Thoracic aorta (tissue), 2 donors: ENCODE data around the gene SYTL1. TPM values are rescaled to one million over a fixed set of nuclear protein-coding genes. Genes with fewer than 3 reads are reported as not detected.
A peak's percentile ranks its signal among the peaks of the same experiment; 100 is the strongest.

ENCODE experiments used
- ATAC-seq: fragments of 150-250 bp; one replicate; pipeline ENCODE4 v1.8.0; 2017; ENCODE audit warnings: low read depth; ENCODE audit not compliant: insufficient number of reproducible peaks, low FRiP score
- DNase-seq: peaks from one replicate; pipeline ENCODE4 v3.0.0-alpha.2; 2020; ENCODE audit warnings: low spot score
- H3K27ac ChIP-seq, 2 donors: fragments of 200-600 bp; sonication (generic); 1 replicate in 1 of 2; 2 replicates in 1 of 2; pipeline ENCODE4 v1.5.1; 2016; ENCODE audit warnings: mild to moderate bottlenecking in 2 of 2, moderate library complexity in 2 of 2
- H3K27me3 ChIP-seq: fragments of 200-600 bp; sonication (generic); replicated peaks from 2 replicates; pipeline ENCODE4 v1.6.0; 2016; ENCODE audit warnings: mild to moderate bottlenecking; ENCODE audit not compliant: insufficient read depth
- H3K36me3 ChIP-seq: fragments of 200-600 bp; sonication (generic); one replicate; pipeline ENCODE4 v1.5.1; 2016
- H3K4me1 ChIP-seq, 2 donors: fragments of 200-600 bp; sonication (generic); 1 replicate in 1 of 2; 2 replicates in 1 of 2; pipeline versions ENCODE4 v1.5.1 to v1.6.0; 2016; ENCODE audit warnings: low read depth in 2 of 2, mild to moderate bottlenecking in 1 of 2; ENCODE audit not compliant: control insufficient read depth in 1 of 2
- H3K4me3 ChIP-seq: fragments of 200-600 bp; sonication (generic); 2 replicates; pipeline ENCODE4 v1.5.1; 2016; ENCODE audit warnings: mild to moderate bottlenecking
- H3K9me3 ChIP-seq: fragments of 200-600 bp; sonication (generic); 2 replicates; pipeline ENCODE4 v1.5.1; 2016
- CTCF ChIP-seq: fragments of 200-600 bp; sonication (generic); IDR thresholded peaks from one replicate; pipeline ENCODE4 v1.5.1; 2019; ENCODE audit warnings: antibody characterized with exemption
- total RNA-seq, 2 donors: library from RNA; depleted of rRNA; stranded (reverse); fragments of >200 nt; gene quantifications; one replicate each; pipeline versions ENCODE4 v1.1.0 to v1.2.3, GENCODE V29; 2016

SYTL1 gene
- total RNA-seq, 2 donors from 2014 or later, result 4.1 to 5.5 TPM

- no peaks in the 10 kb centered on the region for H3K27me3 ChIP-seq
- peaks cover 32% of the 10 kb centered on the region for H3K36me3 ChIP-seq
- no peaks in the 10 kb centered on the region for H3K9me3 ChIP-seq
- DNase-seq, result no peak
- peak overlapping the region; percentile 55 to 60 for H3K27ac ChIP-seq
- H3K4me3 ChIP-seq, result no peak overlapping the region
- ATAC-seq, result no peak
- TF ChIP-seq CTCF, result no peak
- peaks cover 8 to 15% of the 10 kb centered on the region in 2 donors for H3K4me1 ChIP-seq
These were observed 43.0 kb upstream of the SYTL1 start for GRCh38 chr1:27298632-27299384.

- H3K27me3 ChIP-seq, result no peaks in the 10 kb centered on the region
- no peak for TF ChIP-seq CTCF
- H3K27ac ChIP-seq, result peak overlapping the region; percentile 60 to 62
- peaks cover 31% of the 10 kb centered on the region for H3K36me3 ChIP-seq
- peak; percentile 15 for ATAC-seq
- no peak for DNase-seq
- H3K9me3 ChIP-seq, result no peaks in the 10 kb centered on the region
- H3K4me1 ChIP-seq, result peaks cover 8 to 15% of the 10 kb centered on the region in 2 donors
- no peak overlapping the region for H3K4me3 ChIP-seq
These were observed 42.2 kb upstream of the SYTL1 start for GRCh38 chr1:27299385-27300271.

- Histone ChIP-seq H3K36me3 (peaks cover 36% of the 10 kb centered on the region), H3K27ac (peak overlapping the region; percentile 60 to 62), H3K9me3 (no peaks in the 10 kb centered on the region), H3K4me3 (no peak overlapping the region), H3K27me3 (no peaks in the 10 kb centered on the region), H3K4me1 (peaks cover 8 to 15% of the 10 kb centered on the region in 2 donors)
- DNase-seq (peak; percentile 34), ATAC-seq (no peak)
- peak; percentile 99 for TF ChIP-seq CTCF
These were observed 41.3 kb upstream of the SYTL1 start for GRCh38 chr1:27300341-27301051.

GRCh38 chr1:27301052-27301422 lies 40.8 kb upstream of the SYTL1 start:
- no peak for TF ChIP-seq CTCF
- no peak for DNase-seq
- ATAC-seq, result no peak
- H3K27ac ChIP-seq, result no peak overlapping the region
- H3K27me3 ChIP-seq, result no peaks in the 10 kb centered on the region
- no peak overlapping the region for H3K4me3 ChIP-seq
- H3K9me3 ChIP-seq, result no peaks in the 10 kb centered on the region
- H3K36me3 ChIP-seq, result peaks cover 38% of the 10 kb centered on the region
- H3K4me1 ChIP-seq, result peaks cover 8 to 15% of the 10 kb centered on the region in 2 donors
